ENCODE data around the gene HPDL. TPM values are rescaled to one million over a fixed set of nuclear protein-coding genes. Genes with fewer than 3 reads are reported as not detected.
A peak's percentile ranks its signal among the peaks of the same experiment; 100 is the strongest.

The HPDL gene
- polyA plus RNA-seq, 1 experiment = 0.22 TPM

GRCh38 chr1:45334308-45335245, 7.9 kb downstream of the HPDL start:
- ChIA-PET CTCF (interaction anchor here (0.7 kb wide), 2 partner anchors 25 to 166 kb away, joined by 3 to 8 read pairs; partner anchors contain the start of gene MMACHC), POLR2A (no interaction called here)
- DNase-seq (ENCODE audit: low read depth, low spot score) = no peak
- H3K9me3 ChIP-seq (ENCODE audit: control insufficient read depth, insufficient read depth, low read length) = no peaks in the 10 kb centered on the region; the same call in 1 of the 2 replicates
- no peaks in the 10 kb centered on the region for H3K27me3 ChIP-seq (ENCODE audit: control insufficient read depth, insufficient read depth, low read length)
- TF ChIP-seq CTCF (IDR thresholded peaks at IDR 0.05; ENCODE audit: low read depth, low read length) = 0 out of 2 replicates have a peak, but pooled peaks have one; percentile 6
- H3K4me3 ChIP-seq (ENCODE audit: low read depth, low read length) = no peak overlapping the region
- no peak overlapping the region for H3K27ac ChIP-seq (ENCODE audit: low read depth, low read length)

GRCh38 chr1:45335855-45336324, 9.2 kb downstream of the HPDL start:
- no peak for DNase-seq (ENCODE audit: low read depth, low spot score)
- no peaks in the 10 kb centered on the region; the same call in 1 of the 2 replicates for H3K9me3 ChIP-seq (ENCODE audit: control insufficient read depth, insufficient read depth, low read length)
- H3K27me3 ChIP-seq (ENCODE audit: control insufficient read depth, insufficient read depth, low read length) = no peaks in the 10 kb centered on the region
- H3K4me3 ChIP-seq (ENCODE audit: low read depth, low read length) = no peak overlapping the region
- POLR2A ChIA-PET = no interaction called here
- no peak for TF ChIP-seq CTCF (IDR thresholded peaks at IDR 0.05; ENCODE audit: low read depth, low read length)
- CTCF ChIA-PET = no interaction called here
- no peak overlapping the region for H3K27ac ChIP-seq (ENCODE audit: low read depth, low read length)

- ChIA-PET POLR2A (interaction anchor here (0.7 kb wide), 1 partner anchor 332 kb away, joined by 5 read pairs; no protein-coding TSS in a partner anchor), CTCF (interaction anchor here (0.8 to 5.3 kb wide), 2 partner anchors 29 to 323 kb away, joined by 4 to 37 read pairs; no protein-coding TSS in a partner anchor)
- Histone ChIP-seq H3K9me3 (ENCODE audit: control insufficient read depth, insufficient read depth, low read length) (no peaks in the 10 kb centered on the region; the same call in 1 of the 2 replicates), H3K27ac (ENCODE audit: low read depth, low read length) (no peak overlapping the region), H3K4me3 (ENCODE audit: low read depth, low read length) (no peak overlapping the region), H3K27me3 (ENCODE audit: control insufficient read depth, insufficient read depth, low read length) (no peaks in the 10 kb centered on the region)
- TF ChIP-seq CTCF (IDR thresholded peaks at IDR 0.05; ENCODE audit: low read depth, low read length) = no peak
- no peak for DNase-seq (ENCODE audit: low read depth, low spot score)
These were observed 11.1 kb downstream of the HPDL start for GRCh38 chr1:45337630-45338325.

- Histone ChIP-seq H3K27me3 (ENCODE audit: control insufficient read depth, insufficient read depth, low read length) (no peaks in the 10 kb centered on the region), H3K9me3 (ENCODE audit: control insufficient read depth, insufficient read depth, low read length) (no peaks in the 10 kb centered on the region; the same call in 1 of the 2 replicates), H3K4me3 (ENCODE audit: low read depth, low read length) (peak within 1 kb of the TSS; percentile 73), H3K27ac (ENCODE audit: low read depth, low read length) (peak within 1 kb of the TSS; percentile 94)
- CTCF ChIA-PET = interaction anchor here (0.6 to 5.3 kb wide), 11 partner anchors 13 to 609 kb away, joined by 3 to 37 read pairs (median 6); partner anchors contain the start of genes CCDC163, HPDL, MMACHC and RNU5D-1
- DNase-seq (ENCODE audit: low read depth, low spot score) = peak; percentile 70
- POLR2A ChIA-PET = interaction anchor here (0.5 to 2.5 kb wide), 23 partner anchors 8 to 563 kb away, joined by 3 to 32 read pairs (median 4); partner anchors contain the start of genes EIF2B3, HECTD3, HPDL and MMACHC
- TF ChIP-seq CTCF (IDR thresholded peaks at IDR 0.05; ENCODE audit: low read depth, low read length) = peak; percentile 11; the same call in 1 of the 2 replicates
These were observed 13.3 kb downstream of the HPDL start, which contains the start of the genes MUTYH and TOE1 for GRCh38 chr1:45339789-45340558. TSS of gene MUTYH (minus strand) at chr1:45340440. CDS start at chr1:45334505, 5,935 bp downstream. TSS of gene TOE1 (plus strand) at chr1:45340170. CDS start at chr1:45340253, 83 bp downstream.

Data from AG04450 (cell line).